ENCODE data around the gene DDX46.
"Not testable (repeated sequence)": the region's sequence is repeated elsewhere in the genome, so short reads cannot be mapped to it uniquely, and the experiment has no call there.

DDX46 gene

GRCh38 chr5:134845852-134846640, 87.5 kb downstream of the DDX46 start, which contains the start of gene C5orf24:
TSS of gene C5orf24 (plus strand) at chr5:134845968. CDS start at chr5:134854901, 8,933 bp downstream.
- DNase-seq = peak; percentile 87

GRCh38 chr5:134846641-134846960, 88.0 kb downstream of the DDX46 start:
- DNase-seq = no peak

- DNase-seq = not testable (repeated sequence)
These were observed 90.9 kb downstream of the DDX46 start for GRCh38 chr5:134849434-134849933.

GRCh38 chr5:134851307-134851923, 92.8 kb downstream of the DDX46 start:
- DNase-seq = no peak

- not testable (repeated sequence) for DNase-seq
These were observed 97.9 kb downstream of the DDX46 start for GRCh38 chr5:134856465-134856864.

GRCh38 chr5:134857401-134857800, 98.8 kb downstream of the DDX46 start:
- no peak for DNase-seq

- no peak for DNase-seq
These were observed 106.1 kb downstream of the DDX46 start for GRCh38 chr5:134864707-134865106.

- no peak for DNase-seq
These were observed 114.9 kb downstream of the DDX46 start for GRCh38 chr5:134873494-134873893.

GRCh38 chr5:134873987-134874830, 115.6 kb downstream of the DDX46 start, which contains the start of gene TXNDC15:
TSS of gene TXNDC15 (plus strand) at chr5:134874371. CDS start at chr5:134874428, 57 bp downstream.
- peak; percentile 69 for DNase-seq

GRCh38 chr5:134874831-134875655, 116.5 kb downstream of the DDX46 start:
- DNase-seq = no peak

GRCh38 chr5:134877159-134877558, 118.6 kb downstream of the DDX46 start:
- DNase-seq = no peak

GRCh38 chr5:134878403-134878802, 119.8 kb downstream of the DDX46 start:
- DNase-seq = no peak

- no peak for DNase-seq
These were observed 120.9 kb downstream of the DDX46 start for GRCh38 chr5:134879456-134879855.
